ENCODE measurements around the gene ZBED1.
"Not testable (repeated sequence)": the region's sequence is repeated elsewhere in the genome, so short reads cannot be mapped to it uniquely, and the experiment has no call there.

Gene ZBED1

DNA sequence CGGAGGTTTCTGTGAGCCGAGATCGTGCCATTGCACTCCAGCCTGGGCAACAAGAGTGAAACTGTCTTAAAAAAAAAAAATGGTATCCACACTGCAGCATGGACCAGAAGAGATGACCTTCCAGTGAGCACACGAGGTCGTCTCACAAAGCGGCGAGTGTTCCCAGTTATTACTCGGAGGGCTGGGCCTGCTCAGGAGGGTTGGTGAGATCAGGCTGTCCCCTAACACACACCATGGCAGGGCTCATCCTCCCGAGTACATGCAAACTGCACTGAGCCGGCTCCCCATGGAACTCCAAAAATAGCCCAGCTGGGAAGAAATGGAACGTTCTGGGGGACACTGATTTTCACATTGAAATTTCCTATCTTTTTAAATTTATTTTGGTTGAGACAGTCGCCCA, 19.2 kb downstream of the ZBED1 start:
- peaks cover 13% of the 10 kb centered on the region for H3K36me3 Mint-ChIP-seq
- H3K27me3 Mint-ChIP-seq, H3K4me1 Mint-ChIP-seq, H3K4me3 Mint-ChIP-seq, CTCF ChIA-PET, H3K9me3 Mint-ChIP-seq, H3K27ac Mint-ChIP-seq, DNase-seq: not testable (repeated sequence)

DNA sequence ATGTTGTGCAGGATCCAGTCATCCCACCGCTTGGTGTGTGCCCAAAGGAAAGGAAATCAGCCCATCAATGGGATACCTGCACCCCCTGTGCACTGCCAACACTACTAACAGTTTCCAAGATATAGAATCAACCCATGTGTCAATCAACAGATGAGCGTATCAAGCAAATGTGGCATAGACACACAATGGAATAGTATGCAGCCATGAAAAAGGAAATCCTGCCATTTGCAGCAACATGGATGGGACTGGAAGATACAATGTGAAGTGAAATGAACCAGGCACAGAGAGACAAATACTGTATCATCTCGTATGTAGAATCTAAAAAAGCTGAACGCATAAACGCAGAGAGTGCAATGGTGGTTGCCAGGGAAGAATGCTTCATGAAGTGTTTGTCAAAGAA, 20.8 kb downstream of the ZBED1 start:
- CTCF ChIA-PET, H3K27ac Mint-ChIP-seq: not testable (repeated sequence)
- H3K36me3 Mint-ChIP-seq, result peaks cover 13% of the 10 kb centered on the region

DNA sequence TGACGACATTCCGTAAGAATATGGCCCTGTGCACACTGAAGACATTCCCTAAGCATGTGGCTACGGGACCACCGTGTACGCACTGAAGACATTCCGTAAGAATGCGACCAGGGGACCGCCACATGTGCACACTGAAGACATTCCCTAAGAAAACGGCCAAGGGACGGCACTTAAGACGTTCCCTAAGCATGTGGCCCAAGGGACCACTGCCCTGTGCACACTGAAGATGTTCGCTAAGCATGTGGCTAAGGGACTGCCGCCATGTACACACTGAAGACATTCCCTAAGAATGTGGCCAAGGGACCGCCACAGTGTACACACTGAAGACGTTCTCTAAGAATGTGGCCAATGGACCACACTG, 21.4 kb downstream of the ZBED1 start:
- Mint-ChIP-seq H3K36me3 (peaks cover 12% of the 10 kb centered on the region), H3K4me1 (no peaks in the 10 kb centered on the region), H3K9me3 (peaks cover 8% of the 10 kb centered on the region), H3K27ac (no peak overlapping the region), H3K4me3 (no peak overlapping the region), H3K27me3 (no peaks in the 10 kb centered on the region)
- CTCF ChIA-PET, result no interaction called here
- DNase-seq, result no peak

More for the DNA sequence above, 20.8 kb downstream of the ZBED1 start:
- H3K4me3 Mint-ChIP-seq, DNase-seq, H3K4me1 Mint-ChIP-seq, H3K27me3 Mint-ChIP-seq, H3K9me3 Mint-ChIP-seq: not testable (repeated sequence)

DNA sequence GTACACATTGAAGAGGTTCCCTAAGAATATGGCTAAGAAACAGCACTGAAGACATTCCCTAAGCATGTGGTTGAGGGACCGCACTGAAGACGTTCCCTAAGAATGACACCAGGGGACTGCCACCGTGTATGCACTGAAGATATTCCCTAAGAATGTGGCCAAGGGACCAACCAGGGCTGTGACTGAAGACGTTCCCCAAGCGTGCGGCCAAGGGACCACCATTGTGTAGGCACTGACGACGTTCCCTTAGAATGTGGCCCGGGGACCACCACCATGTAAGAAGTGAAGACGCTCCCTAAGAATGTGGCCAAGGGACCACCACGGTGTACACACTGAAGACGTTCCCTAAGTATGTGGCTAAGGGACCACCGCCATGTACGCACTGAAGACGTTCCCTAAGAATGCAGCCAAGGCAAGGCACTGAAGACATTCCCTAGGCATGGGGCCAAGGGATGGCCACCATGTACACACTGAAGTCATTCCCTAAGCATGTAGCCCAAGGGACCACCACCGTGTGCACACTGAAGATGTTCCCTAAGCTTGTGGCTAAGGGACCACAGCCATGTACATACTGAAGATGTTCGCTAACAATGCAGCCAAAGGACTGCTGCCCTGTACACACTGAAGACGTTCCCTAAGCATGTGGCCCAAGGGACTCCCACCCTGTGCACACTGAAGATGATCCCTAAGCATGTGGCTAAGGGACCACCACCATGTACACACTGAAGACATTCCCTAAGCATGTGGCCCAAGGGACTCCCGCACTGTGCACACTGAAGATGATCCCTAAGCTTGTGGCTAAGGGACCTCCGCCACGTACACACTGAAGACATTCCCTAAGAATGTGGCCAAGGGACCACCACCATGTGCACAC, 22.0 kb downstream of the ZBED1 start:
- no peak for DNase-seq
- Mint-ChIP-seq H3K9me3 (peaks cover 8% of the 10 kb centered on the region), H3K27me3 (no peaks in the 10 kb centered on the region), H3K4me3 (no peak overlapping the region), H3K4me1 (no peaks in the 10 kb centered on the region), H3K36me3 (peaks cover 10% of the 10 kb centered on the region), H3K27ac (no peak overlapping the region)
- CTCF ChIA-PET, result no interaction called here

DNA sequence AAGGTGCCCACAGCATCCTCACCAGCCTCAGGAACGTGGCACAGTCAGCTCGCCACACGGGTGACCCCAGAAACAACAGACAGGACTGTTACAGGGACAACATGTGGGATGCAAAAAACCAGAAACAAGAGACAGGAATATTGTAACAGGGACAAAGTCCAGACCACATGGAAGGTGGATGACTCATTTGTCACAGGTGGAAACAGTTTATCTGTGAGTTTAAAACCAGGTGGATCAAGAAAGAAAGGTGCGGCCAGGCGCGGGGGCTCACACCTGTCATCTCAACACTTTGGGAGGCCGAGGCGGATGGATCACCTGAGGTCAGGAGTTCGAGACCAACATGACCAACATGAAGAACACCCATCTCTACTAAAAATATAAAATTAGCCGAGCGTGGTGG, 23.5 kb downstream of the ZBED1 start:
- H3K27ac Mint-ChIP-seq, H3K4me3 Mint-ChIP-seq, H3K9me3 Mint-ChIP-seq, H3K36me3 Mint-ChIP-seq, H3K27me3 Mint-ChIP-seq, H3K4me1 Mint-ChIP-seq, DNase-seq, CTCF ChIA-PET: not testable (repeated sequence)

DNA sequence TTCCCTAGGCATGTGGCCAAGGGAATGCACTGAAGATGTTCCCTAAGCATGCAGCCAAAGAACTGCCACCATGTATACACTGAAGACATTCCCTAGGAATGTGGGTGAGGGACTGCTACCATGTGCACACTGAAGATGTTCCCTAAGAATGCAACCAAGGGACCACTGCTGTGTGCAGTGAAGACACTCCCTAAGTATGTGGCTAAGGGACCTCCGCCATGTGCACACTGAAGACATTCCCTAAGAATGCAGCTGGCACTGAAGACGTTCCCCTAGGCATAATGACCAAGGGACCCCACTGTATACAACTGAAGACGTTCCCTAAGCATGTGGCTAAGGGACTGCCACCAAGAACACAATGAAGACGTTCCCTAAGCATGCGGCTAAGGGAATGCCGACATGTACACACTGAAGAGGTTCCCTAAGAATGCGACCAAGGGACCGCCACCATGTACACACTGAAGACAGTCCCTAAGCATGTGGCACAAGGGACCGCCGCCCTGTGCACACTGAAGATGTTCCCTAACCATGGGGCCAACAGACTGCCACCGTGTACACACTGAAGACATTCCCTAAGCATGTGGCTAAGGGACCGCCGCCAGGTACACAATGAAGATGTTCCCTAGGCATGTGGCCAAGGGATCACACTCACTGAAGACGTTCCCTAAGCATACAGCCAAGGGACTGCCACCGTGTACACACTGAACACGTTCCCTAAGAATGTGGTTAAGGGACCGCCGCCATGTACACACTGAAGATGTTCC, 25.6 kb downstream of the ZBED1 start:
- H3K36me3 Mint-ChIP-seq, result peaks cover 7% of the 10 kb centered on the region
- CTCF ChIA-PET, result no interaction called here
- no peak overlapping the region for H3K27ac Mint-ChIP-seq
- H3K4me1 Mint-ChIP-seq, result no peaks in the 10 kb centered on the region
- H3K9me3 Mint-ChIP-seq, result peaks cover 7% of the 10 kb centered on the region
- no peak overlapping the region for H3K4me3 Mint-ChIP-seq
- no peaks in the 10 kb centered on the region for H3K27me3 Mint-ChIP-seq
- no peak for DNase-seq

DNA sequence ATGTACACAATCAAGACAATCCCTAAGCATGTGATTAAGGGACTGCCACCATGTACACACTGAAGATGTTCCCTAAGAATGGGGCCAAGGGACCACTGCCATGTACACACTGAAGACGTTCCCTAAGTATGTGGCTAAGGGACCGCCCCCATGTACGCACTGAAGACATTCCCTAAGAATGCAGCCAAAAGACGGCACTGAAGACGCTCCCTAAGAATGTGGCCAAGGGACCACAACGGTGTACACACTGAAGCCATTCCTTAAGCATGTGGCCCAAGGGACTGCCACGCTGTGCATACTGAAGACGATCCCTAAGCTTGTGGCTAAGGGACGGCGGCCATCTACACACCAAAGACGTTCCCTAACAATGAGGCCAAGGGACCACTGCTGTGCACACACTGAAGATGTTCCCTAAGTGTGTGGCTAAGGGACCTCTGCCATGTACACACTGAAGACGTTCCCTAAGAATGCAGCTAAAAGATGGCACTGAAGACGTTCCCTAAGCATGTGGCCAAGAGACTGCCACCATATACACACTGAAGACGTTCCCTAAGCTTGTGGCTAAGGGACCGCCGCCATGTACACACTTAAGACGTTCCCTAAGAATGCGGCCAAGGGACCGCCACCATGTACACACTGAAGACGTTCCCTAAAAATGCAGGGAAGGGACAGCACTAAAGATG, 26.4 kb downstream of the ZBED1 start:
- no peak for DNase-seq
- H3K4me3 Mint-ChIP-seq, result no peak overlapping the region
- CTCF ChIA-PET, result no interaction called here
- H3K9me3 Mint-ChIP-seq, result peaks cover 4% of the 10 kb centered on the region
- H3K27me3 Mint-ChIP-seq, result no peaks in the 10 kb centered on the region
- no peaks in the 10 kb centered on the region for H3K36me3 Mint-ChIP-seq
- H3K27ac Mint-ChIP-seq, result no peak overlapping the region
- H3K4me1 Mint-ChIP-seq, result no peaks in the 10 kb centered on the region

DNA sequence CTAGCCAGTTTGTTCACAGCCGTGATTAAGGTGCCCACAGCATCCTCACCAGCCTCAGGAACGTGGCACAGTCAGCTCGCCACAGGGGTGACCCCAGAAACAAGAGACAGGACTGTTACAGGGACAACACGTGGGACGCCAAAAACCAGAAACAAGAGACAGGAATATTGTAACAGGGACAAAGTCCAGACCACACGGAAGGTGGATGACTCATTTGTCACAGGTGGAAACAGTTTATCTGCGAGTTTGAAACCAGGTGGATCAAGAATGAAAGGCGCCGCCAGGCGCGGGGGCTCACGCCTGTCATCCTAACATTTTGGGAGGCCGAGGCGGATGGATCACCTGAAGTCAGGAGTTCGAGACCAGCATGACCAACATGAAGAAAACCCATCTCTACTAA, 27.7 kb downstream of the ZBED1 start:
- H3K4me1 Mint-ChIP-seq, H3K27ac Mint-ChIP-seq: not testable (repeated sequence)

DNA sequence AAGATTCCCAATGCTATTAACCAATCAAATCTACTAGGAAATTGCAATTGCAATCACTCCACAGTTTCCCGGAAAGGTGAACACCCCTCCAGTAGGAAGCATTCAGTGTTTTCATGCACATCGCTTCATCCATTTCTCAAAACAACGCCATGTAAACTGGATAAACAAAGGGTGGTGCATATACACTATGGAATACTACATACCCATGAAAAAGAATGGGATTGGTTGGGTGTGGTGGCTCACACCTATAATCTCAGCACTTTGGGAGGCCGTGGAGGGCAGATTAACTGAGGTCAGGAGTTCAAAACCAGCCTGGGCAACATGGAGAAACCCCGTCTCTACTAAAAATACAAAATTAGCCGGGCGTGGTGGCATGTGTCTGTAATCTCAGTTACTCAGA, 29.1 kb downstream of the ZBED1 start:
- Mint-ChIP-seq H3K27ac (no peak overlapping the region), H3K4me1 (no peaks in the 10 kb centered on the region), H3K27me3 (no peaks in the 10 kb centered on the region), H3K4me3 (no peak overlapping the region), H3K9me3 (peaks cover 6% of the 10 kb centered on the region), H3K36me3 (no peaks in the 10 kb centered on the region)
- DNase-seq, result no peak
- CTCF ChIA-PET, result no interaction called here

More for the DNA sequence above, 27.7 kb downstream of the ZBED1 start:
- DNase-seq, H3K4me3 Mint-ChIP-seq, CTCF ChIA-PET, H3K9me3 Mint-ChIP-seq, H3K27me3 Mint-ChIP-seq, H3K36me3 Mint-ChIP-seq: not testable (repeated sequence)

DNA sequence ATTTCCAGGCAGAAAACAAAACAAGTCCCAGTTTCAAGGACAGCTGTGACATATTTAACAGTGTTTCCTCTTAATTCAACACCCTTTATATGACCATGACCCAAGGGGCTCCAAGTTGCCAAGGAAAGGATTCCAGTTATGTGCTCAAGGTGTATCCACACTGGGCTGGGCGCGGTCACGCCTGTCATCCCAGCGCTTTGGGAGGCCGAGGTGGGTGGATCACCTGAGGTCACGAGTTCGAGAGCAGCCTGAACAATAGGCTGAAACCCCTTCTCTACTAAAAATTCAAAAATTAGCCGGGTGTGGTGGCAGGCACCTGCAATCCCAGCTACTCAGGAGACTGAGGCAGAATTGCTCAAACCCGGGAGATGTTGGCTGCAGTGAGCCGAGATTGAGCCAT, 29.6 kb downstream of the ZBED1 start:
- H3K27me3 Mint-ChIP-seq, H3K27ac Mint-ChIP-seq, H3K4me1 Mint-ChIP-seq, H3K4me3 Mint-ChIP-seq, CTCF ChIA-PET, DNase-seq, H3K36me3 Mint-ChIP-seq, H3K9me3 Mint-ChIP-seq: not testable (repeated sequence)

DNA sequence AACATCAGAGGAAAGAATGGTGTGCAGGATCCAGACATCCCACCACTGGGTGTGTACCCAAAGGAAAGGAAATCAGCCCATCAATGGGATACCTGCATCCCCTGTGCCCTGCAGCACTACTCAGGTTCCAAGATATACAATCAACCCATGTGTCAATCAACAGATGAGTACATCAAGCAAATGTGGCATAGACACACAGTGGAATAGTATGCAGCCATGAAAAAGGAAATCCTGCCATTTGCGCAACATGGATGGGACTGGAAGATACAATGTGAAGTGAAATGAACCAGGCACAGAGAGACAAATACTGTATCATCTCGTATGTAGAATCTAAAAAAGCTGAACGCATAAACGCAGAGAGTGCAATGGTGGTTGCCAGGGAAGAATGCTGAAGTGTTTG, 30.9 kb downstream of the ZBED1 start:
- not testable (repeated sequence) for H3K27me3 Mint-ChIP-seq

DNA sequence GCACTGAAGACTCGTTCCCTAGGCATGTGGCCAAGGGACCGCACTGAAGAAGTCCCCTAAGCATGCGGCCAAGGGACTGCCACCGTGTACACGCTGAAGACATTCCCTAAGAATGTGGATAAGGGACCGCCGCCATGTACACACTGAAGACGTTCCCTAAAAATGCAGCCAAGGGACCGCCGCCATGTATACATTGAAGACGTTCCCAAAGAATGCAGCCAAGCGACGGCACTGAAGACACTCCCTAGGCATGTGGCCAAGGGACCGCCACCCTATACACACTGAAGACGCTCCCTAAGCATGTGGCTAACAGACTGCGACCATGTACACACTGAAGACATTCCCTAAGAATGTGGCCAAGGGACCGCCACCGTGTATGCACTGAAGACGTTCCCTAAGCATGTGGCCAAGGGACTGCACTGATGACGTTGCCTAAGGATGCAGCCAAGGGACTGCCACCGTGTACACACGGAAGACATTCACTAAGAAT, 31.5 kb downstream of the ZBED1 start:
- DNase-seq, result no peak
- no peak overlapping the region for H3K27ac Mint-ChIP-seq
- no peak overlapping the region for H3K4me3 Mint-ChIP-seq
- H3K36me3 Mint-ChIP-seq, result no peaks in the 10 kb centered on the region
- H3K9me3 Mint-ChIP-seq, result peaks cover 6% of the 10 kb centered on the region
- CTCF ChIA-PET, result no interaction called here
- H3K4me1 Mint-ChIP-seq, result no peaks in the 10 kb centered on the region
- no peaks in the 10 kb centered on the region for H3K27me3 Mint-ChIP-seq

More for the DNA sequence above, 30.9 kb downstream of the ZBED1 start:
- H3K4me3 Mint-ChIP-seq, DNase-seq, H3K4me1 Mint-ChIP-seq, H3K36me3 Mint-ChIP-seq, H3K27ac Mint-ChIP-seq, CTCF ChIA-PET, H3K9me3 Mint-ChIP-seq: not testable (repeated sequence)

DNA sequence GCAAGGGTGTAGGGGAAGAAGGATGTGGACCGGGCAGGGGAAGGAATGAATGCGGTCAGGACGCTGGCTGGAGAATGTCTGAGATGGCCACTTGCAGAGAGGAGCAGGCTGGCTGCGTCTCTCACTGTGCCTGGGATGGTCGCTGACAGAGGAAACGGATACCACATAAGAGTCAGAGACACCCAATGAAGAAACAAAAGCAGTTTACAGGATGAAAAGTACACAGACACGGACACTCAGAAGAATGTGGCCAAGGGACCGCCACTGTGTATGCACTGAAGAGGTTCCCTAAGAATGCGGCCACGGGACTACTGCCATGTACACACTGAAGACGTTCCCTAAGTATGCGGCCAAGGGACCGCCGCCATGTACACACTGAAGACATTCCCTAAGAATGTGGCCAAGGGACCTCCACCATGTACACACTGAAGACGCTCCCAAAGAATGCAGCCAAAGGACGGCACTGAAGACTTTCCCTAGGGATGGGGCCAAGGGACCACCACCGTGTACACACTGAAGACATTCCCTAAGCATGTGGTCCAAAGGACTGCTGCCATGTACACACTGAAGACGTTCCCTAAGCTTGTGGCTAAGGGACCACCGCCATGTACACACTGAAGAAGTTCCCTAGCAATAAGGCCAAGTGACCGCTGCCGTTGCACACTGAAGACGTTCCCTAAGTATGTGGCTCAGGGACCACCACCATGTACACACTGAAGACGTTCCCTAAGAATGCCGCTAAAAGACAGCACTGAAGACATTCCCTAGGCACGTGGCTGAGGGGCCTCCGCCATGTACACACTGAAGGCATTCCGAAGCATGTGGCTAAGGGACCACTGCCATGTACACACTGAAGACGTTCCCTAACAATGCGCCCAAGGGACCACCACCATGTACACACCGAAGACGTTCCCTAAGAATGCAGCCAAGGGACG, 32.2 kb downstream of the ZBED1 start:
- no peaks in the 10 kb centered on the region for H3K27me3 Mint-ChIP-seq
- H3K4me3 Mint-ChIP-seq, result no peak overlapping the region
- no peaks in the 10 kb centered on the region for H3K4me1 Mint-ChIP-seq
- H3K9me3 Mint-ChIP-seq, result peaks cover 6% of the 10 kb centered on the region
- DNase-seq, result no peak
- peak overlapping the region; percentile 34 for H3K27ac Mint-ChIP-seq
- CTCF ChIA-PET, result no interaction called here
- H3K36me3 Mint-ChIP-seq, result no peaks in the 10 kb centered on the region

All from activated naive CD4-positive, alpha-beta T cell treated with anti-CD3 and anti-CD28 coated beads, Interleukin-2, amount 10 ng/mL, durations not matched to agents 7 days and 5 days (primary cell).